ENCODE measurements around the gene ANKZF1.

DNA sequence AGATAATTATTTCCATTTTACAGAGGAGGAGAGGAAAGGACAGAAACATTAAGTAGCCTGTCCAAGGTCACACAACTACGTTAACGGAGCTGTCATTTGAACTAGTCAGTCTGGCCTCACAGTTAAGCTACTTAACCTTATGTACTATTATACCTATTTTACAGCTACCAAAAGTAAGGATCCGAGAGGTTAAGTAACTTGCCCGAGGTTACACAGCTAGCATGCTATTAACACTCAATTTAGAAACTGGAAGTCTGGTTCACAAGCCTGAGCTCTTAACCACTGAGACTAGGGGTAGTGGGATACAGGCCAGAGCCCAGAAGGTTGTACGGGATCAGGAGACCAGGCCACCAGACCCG lies 15.2 kb downstream of the ANKZF1 start:
- TF ChIP-seq, protein P1, sequence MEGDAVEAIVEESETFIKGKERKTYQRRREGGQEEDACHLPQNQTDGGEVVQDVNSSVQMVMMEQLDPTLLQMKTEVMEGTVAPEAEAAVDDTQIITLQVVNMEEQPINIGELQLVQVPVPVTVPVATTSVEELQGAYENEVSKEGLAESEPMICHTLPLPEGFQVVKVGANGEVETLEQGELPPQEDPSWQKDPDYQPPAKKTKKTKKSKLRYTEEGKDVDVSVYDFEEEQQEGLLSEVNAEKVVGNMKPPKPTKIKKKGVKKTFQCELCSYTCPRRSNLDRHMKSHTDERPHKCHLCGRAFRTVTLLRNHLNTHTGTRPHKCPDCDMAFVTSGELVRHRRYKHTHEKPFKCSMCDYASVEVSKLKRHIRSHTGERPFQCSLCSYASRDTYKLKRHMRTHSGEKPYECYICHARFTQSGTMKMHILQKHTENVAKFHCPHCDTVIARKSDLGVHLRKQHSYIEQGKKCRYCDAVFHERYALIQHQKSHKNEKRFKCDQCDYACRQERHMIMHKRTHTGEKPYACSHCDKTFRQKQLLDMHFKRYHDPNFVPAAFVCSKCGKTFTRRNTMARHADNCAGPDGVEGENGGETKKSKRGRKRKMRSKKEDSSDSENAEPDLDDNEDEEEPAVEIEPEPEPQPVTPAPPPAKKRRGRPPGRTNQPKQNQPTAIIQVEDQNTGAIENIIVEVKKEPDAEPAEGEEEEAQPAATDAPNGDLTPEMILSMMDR (IDR thresholded peaks at IDR 0.05): no peak
- no peak for TF ChIP-seq MXI1 (IDR thresholded peaks at IDR 0.05; ENCODE audit: low read depth, low read length)
- TF ChIP-seq GATA2 (CRISPR knock-in tag; IDR thresholded peaks at IDR 0.05): no peak
- TF ChIP-seq FOXJ3 (CRISPR knock-in tag; IDR thresholded peaks at IDR 0.05): no peak
- no peak for TF ChIP-seq YY1 (IDR thresholded peaks at IDR 0.05; ENCODE audit: low read depth)

Measured in SK-N-SH (cell line).